Measurements from ENCODE around the gene TMEM259. TPM values are rescaled to one million over a fixed set of nuclear protein-coding genes. Genes with fewer than 3 reads are reported as not detected.

TMEM259 gene
- total RNA-seq, 2 donors from 2014 or later: 110 to 144 TPM

- ATAC-seq (peak; percentile 50 to 75), DNase-seq (peak; percentile 65)
- intact Hi-C loops (cut with DNase I): no loop called here
Measured at GRCh38 chr19:1009041-1009980, 11.6 kb downstream of the TMEM259 start.

GRCh38 chr19:1008268-1009040 lies 12.5 kb downstream of the TMEM259 start:
- intact Hi-C loops (cut with DNase I): no loop called here
- DNase-seq (no peak), ATAC-seq (no peak)

GRCh38 chr19:1007399-1008251 lies 13.3 kb downstream of the TMEM259 start:
- DNase-seq: no peak
- no peak for ATAC-seq
- intact Hi-C loops (cut with DNase I): no loop called here

- intact Hi-C loops (cut with DNase I): no loop called here
- no peak for DNase-seq
- ATAC-seq: no peak
Measured at GRCh38 chr19:1006711-1007398, 14.1 kb downstream of the TMEM259 start.

- no peak for DNase-seq
- intact Hi-C loops (cut with DNase I): no loop called here
- ATAC-seq: no peak
Measured at GRCh38 chr19:1004803-1005664, 15.9 kb downstream of the TMEM259 start.

GRCh38 chr19:1004204-1004802 lies 16.6 kb downstream of the TMEM259 start:
- intact Hi-C loops (cut with DNase I): no loop called here
- DNase-seq (no peak), ATAC-seq (no peak)

- intact Hi-C loops (cut with DNase I): no loop called here
- ATAC-seq (no peak), DNase-seq (no peak)
Measured at GRCh38 chr19:1003283-1003682, 17.6 kb downstream of the TMEM259 start.

GRCh38 chr19:1002600-1002999 lies 18.3 kb downstream of the TMEM259 start:
- intact Hi-C loops (cut with DNase I): no loop called here
- no peak for ATAC-seq
- DNase-seq: no peak

GRCh38 chr19:1001538-1002166 lies 19.3 kb downstream of the TMEM259 start:
- peak; percentile 63 to 66 for ATAC-seq
- intact Hi-C loops (cut with DNase I): no loop called here
- DNase-seq: no peak

- no peak for ATAC-seq
- intact Hi-C loops (cut with DNase I): no loop called here
- no peak for DNase-seq
Measured at GRCh38 chr19:1000591-1001537, 20.1 kb downstream of the TMEM259 start.

- ATAC-seq (peak; percentile 8 to 23), DNase-seq (peak; percentile 70)
- intact Hi-C loops (cut with DNase I): no loop called here
Measured at GRCh38 chr19:1000095-1000494, 20.8 kb downstream of the TMEM259 start, which contains the start of gene GRIN3B. TSS of gene GRIN3B (plus strand) at chr19:1000419. CDS start at chr19:1000438, 19 bp downstream.

- no peak for DNase-seq
- no peak for ATAC-seq
- intact Hi-C loops (cut with DNase I): no loop called here
Measured at GRCh38 chr19:999379-999719, 21.6 kb downstream of the TMEM259 start.

GRCh38 chr19:998064-998463 lies 22.9 kb downstream of the TMEM259 start:
- intact Hi-C loops (cut with DNase I): no loop called here
- DNase-seq (no peak), ATAC-seq (no peak)

GRCh38 chr19:996051-996838 lies 24.7 kb downstream of the TMEM259 start:
- DNase-seq: no peak
- intact Hi-C loops (cut with DNase I): no loop called here

More at GRCh38 chr19:996051-996838, 24.7 kb downstream of the TMEM259 start:
- ATAC-seq: peak in 1 of 2 donors; percentile 14

Measured in left cardiac atrium (tissue), 4 donors.